ENCODE data around the gene REL.

Gene REL

DNA sequence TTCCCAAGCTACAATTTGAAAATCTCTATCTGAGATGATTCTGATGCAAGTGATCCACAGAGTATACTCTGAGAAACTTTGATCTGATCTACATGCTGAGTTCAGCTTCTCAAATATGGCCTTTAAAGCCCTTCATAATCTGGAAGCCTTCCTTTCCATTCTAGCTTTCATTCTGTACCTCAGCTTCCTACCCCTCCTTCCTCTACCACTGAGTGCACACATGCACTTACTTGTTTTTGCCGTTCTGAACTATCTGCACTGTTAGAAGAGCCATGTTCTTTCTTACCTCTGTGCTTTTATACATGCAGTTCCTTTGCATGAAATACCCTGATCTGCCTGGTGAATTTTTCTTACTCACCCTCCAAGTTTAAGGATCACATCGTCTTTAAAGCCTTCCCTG is 25.0 kb downstream of the REL start:
- Histone ChIP-seq H3K4me2 (ENCODE audit: low read depth, low read length, poor library complexity, severe bottlenecking) (no peak overlapping the region), H3K36me3 (ENCODE audit: low read length) (peaks cover 63% of the 10 kb centered on the region), H3K9me2 (replicated peaks; ENCODE audit: insufficient read depth, low read length) (no peaks in the 10 kb centered on the region), H3K27me3 (ENCODE audit: low read length) (no peaks in the 10 kb centered on the region), H3K79me2 (ENCODE audit: insufficient read depth, low read length) (peaks cover 87% of the 10 kb centered on the region), H3K27ac (ENCODE audit: low read depth, low read length) (0 out of 2 replicates have a peak overlapping the region, but pooled peaks have one; percentile 4), H3K9me3 (ENCODE audit: insufficient read depth, low read length) (no peaks in the 10 kb centered on the region), H2AFZ (ENCODE audit: low read depth, low read length, severe bottlenecking) (no peak overlapping the region), H3K9ac (ENCODE audit: low read length) (no peak overlapping the region), H3K4me3 (ENCODE audit: insufficient read depth, low read length, poor library complexity, severe bottlenecking) (no peak overlapping the region), H4K20me1 (ENCODE audit: low read depth, low read length) (peaks cover 32% of the 10 kb centered on the region), H3F3A (ENCODE audit: insufficient read depth) (peaks cover 65% of the 10 kb centered on the region)
- no peak for TF ChIP-seq EZH2phosphoT487 (conservative IDR thresholded peaks at IDR 0.05; ENCODE audit: low read length)
- TF ChIP-seq, protein P1, sequence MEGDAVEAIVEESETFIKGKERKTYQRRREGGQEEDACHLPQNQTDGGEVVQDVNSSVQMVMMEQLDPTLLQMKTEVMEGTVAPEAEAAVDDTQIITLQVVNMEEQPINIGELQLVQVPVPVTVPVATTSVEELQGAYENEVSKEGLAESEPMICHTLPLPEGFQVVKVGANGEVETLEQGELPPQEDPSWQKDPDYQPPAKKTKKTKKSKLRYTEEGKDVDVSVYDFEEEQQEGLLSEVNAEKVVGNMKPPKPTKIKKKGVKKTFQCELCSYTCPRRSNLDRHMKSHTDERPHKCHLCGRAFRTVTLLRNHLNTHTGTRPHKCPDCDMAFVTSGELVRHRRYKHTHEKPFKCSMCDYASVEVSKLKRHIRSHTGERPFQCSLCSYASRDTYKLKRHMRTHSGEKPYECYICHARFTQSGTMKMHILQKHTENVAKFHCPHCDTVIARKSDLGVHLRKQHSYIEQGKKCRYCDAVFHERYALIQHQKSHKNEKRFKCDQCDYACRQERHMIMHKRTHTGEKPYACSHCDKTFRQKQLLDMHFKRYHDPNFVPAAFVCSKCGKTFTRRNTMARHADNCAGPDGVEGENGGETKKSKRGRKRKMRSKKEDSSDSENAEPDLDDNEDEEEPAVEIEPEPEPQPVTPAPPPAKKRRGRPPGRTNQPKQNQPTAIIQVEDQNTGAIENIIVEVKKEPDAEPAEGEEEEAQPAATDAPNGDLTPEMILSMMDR (IDR thresholded peaks at IDR 0.05; ENCODE audit: insufficient read depth, low read length, poor library complexity, severe bottlenecking): no peak

DNA sequence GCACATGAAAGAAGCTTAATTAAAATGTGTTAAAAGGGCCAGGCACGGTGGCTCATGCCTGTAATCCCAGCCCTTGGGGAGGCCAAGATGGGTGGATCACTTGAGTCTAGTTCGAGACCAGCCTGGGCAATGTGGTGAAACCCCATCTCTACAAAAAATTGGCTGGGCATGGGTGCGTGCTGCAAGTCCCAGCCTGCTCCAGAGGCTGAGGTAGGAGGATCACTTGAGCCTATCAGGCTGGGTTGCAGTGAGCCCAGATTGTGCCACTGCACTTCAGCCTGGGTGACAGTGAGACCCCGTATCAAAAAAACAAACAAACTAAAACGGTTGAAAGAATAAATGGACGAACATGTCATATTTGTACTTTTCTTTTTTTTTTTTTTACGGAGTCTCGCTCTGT is 26.0 kb downstream of the REL start:
- peaks cover 27% of the 10 kb centered on the region for H4K20me1 ChIP-seq (ENCODE audit: low read depth, low read length)
- no peak for TF ChIP-seq EZH2phosphoT487 (conservative IDR thresholded peaks at IDR 0.05; ENCODE audit: low read length)
- TF ChIP-seq, protein P1 (IDR thresholded peaks at IDR 0.05; ENCODE audit: insufficient read depth, low read length, poor library complexity, severe bottlenecking): no peak
- H3K4me3 ChIP-seq (ENCODE audit: insufficient read depth, low read length, poor library complexity, severe bottlenecking): no peak overlapping the region
- no peak overlapping the region for H3K4me2 ChIP-seq (ENCODE audit: low read depth, low read length, poor library complexity, severe bottlenecking)
- peaks cover 87% of the 10 kb centered on the region for H3K79me2 ChIP-seq (ENCODE audit: insufficient read depth, low read length)
- H3K9ac ChIP-seq (ENCODE audit: low read length): no peak overlapping the region
- H3F3A ChIP-seq (ENCODE audit: insufficient read depth): peaks cover 64% of the 10 kb centered on the region
- no peaks in the 10 kb centered on the region for H3K9me2 ChIP-seq (replicated peaks; ENCODE audit: insufficient read depth, low read length)
- H3K27me3 ChIP-seq (ENCODE audit: low read length): no peaks in the 10 kb centered on the region
- H3K36me3 ChIP-seq (ENCODE audit: low read length): peaks cover 59% of the 10 kb centered on the region
- H2AFZ ChIP-seq (ENCODE audit: low read depth, low read length, severe bottlenecking): no peak overlapping the region
- no peak overlapping the region for H3K27ac ChIP-seq (ENCODE audit: low read depth, low read length)
- no peaks in the 10 kb centered on the region for H3K9me3 ChIP-seq (ENCODE audit: insufficient read depth, low read length)

DNA sequence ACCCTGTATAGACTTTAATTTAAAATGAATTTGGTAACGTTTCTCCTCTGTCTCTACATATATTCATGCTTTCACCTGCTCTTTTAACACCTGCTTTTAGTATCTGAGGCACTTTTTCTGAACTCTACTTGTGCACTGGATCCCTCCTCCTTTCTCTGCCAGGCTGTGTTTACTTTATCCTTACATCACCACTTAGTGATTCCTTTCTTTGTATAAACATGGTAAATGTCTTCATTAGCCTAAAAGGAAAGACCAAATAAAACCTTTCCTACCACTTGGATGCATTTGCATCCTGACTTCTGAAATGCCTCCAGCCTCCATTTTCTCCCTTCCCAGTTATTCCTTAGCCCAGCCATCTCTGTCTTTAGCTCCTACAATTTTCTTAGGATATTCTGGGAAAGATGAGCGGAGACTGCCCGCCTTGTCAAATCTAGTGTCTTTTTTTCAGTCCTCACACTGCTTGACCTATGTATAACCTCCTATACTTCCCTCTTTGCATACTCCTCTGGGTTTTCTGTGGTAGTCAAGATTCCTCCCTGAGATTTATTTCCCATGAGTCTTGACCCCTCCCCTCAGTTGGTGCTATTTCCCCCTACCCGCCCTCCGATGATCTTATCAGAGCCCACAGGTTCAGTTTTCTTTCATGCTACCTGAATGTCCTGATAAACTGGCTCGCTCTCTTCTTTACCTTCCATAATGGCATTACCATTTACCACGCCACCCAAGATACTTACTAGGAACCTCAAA is 44.8 kb downstream of the REL start:
- H3K36me3 ChIP-seq (ENCODE audit: low read length): peaks cover 80% of the 10 kb centered on the region
- peaks cover 21% of the 10 kb centered on the region for H4K20me1 ChIP-seq (ENCODE audit: low read depth, low read length)
- H3K9me3 ChIP-seq (ENCODE audit: insufficient read depth, low read length): no peaks in the 10 kb centered on the region
- H3K4me3 ChIP-seq (ENCODE audit: insufficient read depth, low read length, poor library complexity, severe bottlenecking): no peak overlapping the region
- H3K27me3 ChIP-seq (ENCODE audit: low read length): no peaks in the 10 kb centered on the region
- H3K9me2 ChIP-seq (replicated peaks; ENCODE audit: insufficient read depth, low read length): no peaks in the 10 kb centered on the region
- H3K4me2 ChIP-seq (ENCODE audit: low read depth, low read length, poor library complexity, severe bottlenecking): no peak overlapping the region
- H3K9ac ChIP-seq (ENCODE audit: low read length): no peak overlapping the region
- H3F3A ChIP-seq (ENCODE audit: insufficient read depth): peaks cover 67% of the 10 kb centered on the region
- H3K27ac ChIP-seq (ENCODE audit: low read depth, low read length): no peak overlapping the region
- no peak overlapping the region for H2AFZ ChIP-seq (ENCODE audit: low read depth, low read length, severe bottlenecking)
- peaks cover 64% of the 10 kb centered on the region for H3K79me2 ChIP-seq (ENCODE audit: insufficient read depth, low read length)
- no peak for TF ChIP-seq EZH2phosphoT487 (conservative IDR thresholded peaks at IDR 0.05; ENCODE audit: low read length)
- TF ChIP-seq, protein P1 (IDR thresholded peaks at IDR 0.05; ENCODE audit: insufficient read depth, low read length, poor library complexity, severe bottlenecking): no peak
